HEK293 (cell line): ENCODE data around the gene LHFPL2.

Experiments used
- CTCF ChIP-seq: fragments of 450-650 bp; formaldehyde crosslinking; IDR thresholded peaks from 2 replicates; pipeline ENCODE4 v1.5.1; 2016; ENCODE audit warnings: missing biosample characterization, missing genetic modification characterization
- ELK4 ChIP-seq: IDR thresholded peaks from 2 replicates; pipeline ENCODE4 v1.6.1; 2011; ENCODE audit warnings: mild to moderate bottlenecking, low read depth, low read length, borderline replicate concordance
- KLF10 ChIP-seq: fragments of 450-650 bp; IDR thresholded peaks from 2 replicates; pipeline ENCODE4 v1.5.1; 2018; ENCODE audit warnings: missing biosample characterization, mild to moderate bottlenecking, missing genetic modification characterization
- MYNN ChIP-seq: fragments of 450-650 bp; formaldehyde crosslinking; IDR thresholded peaks from 2 replicates; pipeline ENCODE4 v1.5.1; 2016; ENCODE audit warnings: missing biosample characterization, missing genetic modification characterization, borderline replicate concordance
- PRDM6 ChIP-seq: fragments of 450-650 bp; formaldehyde crosslinking; IDR thresholded peaks from 2 replicates; pipeline ENCODE4 v1.5.1; 2017; ENCODE audit warnings: missing biosample characterization, missing genetic modification characterization
- YY1 ChIP-seq: fragments of 450-650 bp; formaldehyde crosslinking; IDR thresholded peaks from 2 replicates; pipeline ENCODE4 v1.5.1; 2018; ENCODE audit warnings: missing biosample characterization, missing genetic modification characterization
- ZNF214 ChIP-seq: fragments of 450-650 bp; formaldehyde crosslinking; IDR thresholded peaks from 2 replicates; pipeline ENCODE4 v1.5.1; 2017; ENCODE audit warnings: missing biosample characterization, mild to moderate bottlenecking, missing genetic modification characterization, borderline replicate concordance
- ZNF596 ChIP-seq: fragments of 450-650 bp; IDR thresholded peaks from 2 replicates; pipeline ENCODE4 v1.5.0; 2018; ENCODE audit warnings: missing biosample characterization, mild to moderate bottlenecking, missing genetic modification characterization, moderate library complexity
- ZNF660 ChIP-seq: fragments of 450-650 bp; IDR thresholded peaks from 2 replicates; pipeline ENCODE4 v1.5.1; 2018; ENCODE audit warnings: missing biosample characterization, mild to moderate bottlenecking, missing genetic modification characterization
- TF ChIP-seq, protein P1 (sequence below): fragments of 450-650 bp; formaldehyde crosslinking; IDR thresholded peaks from 2 replicates; pipeline ENCODE4 v1.5.1; 2016; ENCODE audit warnings: missing biosample characterization, missing genetic modification characterization

GRCh38 chr5:78541086-78541654 lies 107.4 kb downstream of the LHFPL2 start:
- TF ChIP-seq ZNF596 (tag by site-specific recombination) (no peak), CTCF (tag by site-specific recombination) (no peak), YY1 (tag by site-specific recombination) (no peak), MYNN (tag by site-specific recombination) (no peak), PRDM6 (tag by site-specific recombination) (no peak), ELK4 (no peak), ZNF660 (no peak), KLF10 (tag by site-specific recombination) (no peak), ZNF214 (tag by site-specific recombination) (no peak)
- TF ChIP-seq, protein P1, sequence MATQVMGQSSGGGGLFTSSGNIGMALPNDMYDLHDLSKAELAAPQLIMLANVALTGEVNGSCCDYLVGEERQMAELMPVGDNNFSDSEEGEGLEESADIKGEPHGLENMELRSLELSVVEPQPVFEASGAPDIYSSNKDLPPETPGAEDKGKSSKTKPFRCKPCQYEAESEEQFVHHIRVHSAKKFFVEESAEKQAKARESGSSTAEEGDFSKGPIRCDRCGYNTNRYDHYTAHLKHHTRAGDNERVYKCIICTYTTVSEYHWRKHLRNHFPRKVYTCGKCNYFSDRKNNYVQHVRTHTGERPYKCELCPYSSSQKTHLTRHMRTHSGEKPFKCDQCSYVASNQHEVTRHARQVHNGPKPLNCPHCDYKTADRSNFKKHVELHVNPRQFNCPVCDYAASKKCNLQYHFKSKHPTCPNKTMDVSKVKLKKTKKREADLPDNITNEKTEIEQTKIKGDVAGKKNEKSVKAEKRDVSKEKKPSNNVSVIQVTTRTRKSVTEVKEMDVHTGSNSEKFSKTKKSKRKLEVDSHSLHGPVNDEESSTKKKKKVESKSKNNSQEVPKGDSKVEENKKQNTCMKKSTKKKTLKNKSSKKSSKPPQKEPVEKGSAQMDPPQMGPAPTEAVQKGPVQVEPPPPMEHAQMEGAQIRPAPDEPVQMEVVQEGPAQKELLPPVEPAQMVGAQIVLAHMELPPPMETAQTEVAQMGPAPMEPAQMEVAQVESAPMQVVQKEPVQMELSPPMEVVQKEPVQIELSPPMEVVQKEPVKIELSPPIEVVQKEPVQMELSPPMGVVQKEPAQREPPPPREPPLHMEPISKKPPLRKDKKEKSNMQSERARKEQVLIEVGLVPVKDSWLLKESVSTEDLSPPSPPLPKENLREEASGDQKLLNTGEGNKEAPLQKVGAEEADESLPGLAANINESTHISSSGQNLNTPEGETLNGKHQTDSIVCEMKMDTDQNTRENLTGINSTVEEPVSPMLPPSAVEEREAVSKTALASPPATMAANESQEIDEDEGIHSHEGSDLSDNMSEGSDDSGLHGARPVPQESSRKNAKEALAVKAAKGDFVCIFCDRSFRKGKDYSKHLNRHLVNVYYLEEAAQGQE (tag by site-specific recombination): no peak
